Peyer's patch (tissue), 4 donors: ENCODE results near the gene FAT4. TPM values are rescaled to one million over a fixed set of nuclear protein-coding genes. Genes with fewer than 3 reads are reported as not detected.

Experiments
- DNase-seq, 3 donors: peaks; one replicate each; pipeline ENCODE4 v3.0.0-alpha.2; 2017 to 2019
- H3K27ac ChIP-seq, 4 donors: fragments of 200-600 bp; sonication (generic); one replicate each; pipeline ENCODE4 v1.5.1; 2016 to 2019
- H3K27me3 ChIP-seq, 2 donors: fragments of 200-600 bp; sonication (generic); one replicate each; pipeline ENCODE4 v1.5.1; 2019
- H3K36me3 ChIP-seq, 3 donors: fragments of 200-600 bp; sonication (generic); one replicate each; pipeline ENCODE4 v1.5.1; 2016 to 2019
- H3K4me1 ChIP-seq, 4 donors: fragments of 200-600 bp; sonication (generic); one replicate each; pipeline ENCODE4 v1.5.1; 2016 to 2019
- H3K4me3 ChIP-seq, 4 donors: fragments of 200-600 bp; sonication (generic); 1 replicate in 3 of 4; 2 replicates in 1 of 4; pipeline ENCODE4 v1.5.1; 2016 to 2019; ENCODE audit warnings: mild to moderate bottlenecking in 1 of 4
- H3K9me3 ChIP-seq, 4 donors: fragments of 200-600 bp; sonication (generic); one replicate each; pipeline ENCODE4 v1.5.1; 2016 to 2019; ENCODE audit warnings: mild to moderate bottlenecking in 1 of 4
- CTCF ChIP-seq, 6 experiments: fragments of 450-650 bp in 4 of 6; fragments of 200-600 bp in 2 of 6; sonication (generic) in 1 of 6; IDR thresholded peaks; one replicate each; pipeline ENCODE4 v1.5.1; 2017 to 2019; ENCODE audit warnings: antibody characterized with exemption in 6 of 6, mild to moderate bottlenecking in 3 of 6, moderate library complexity in 1 of 6
- POLR2A ChIP-seq, 2 donors: fragments of 450-650 bp; IDR thresholded peaks; one replicate each; pipeline ENCODE4 v1.5.1; 2017; ENCODE audit warnings: antibody characterized with exemption in 2 of 2, mild to moderate bottlenecking in 2 of 2, moderate library complexity in 2 of 2
- total RNA-seq, 4 donors: library from RNA; depleted of rRNA; stranded (reverse); fragments of >200 nt; gene quantifications; one replicate each; pipeline ENCODE4 v1.1.0, GENCODE V29; 2016

The FAT4 gene
- total RNA-seq, 4 donors from 2014 or later, result 1.4 to 11.6 (median 5.7) TPM

- DNase-seq, result no peak
- Histone ChIP-seq H3K4me1 (no peaks in the 10 kb centered on the region), H3K36me3 (no peaks in the 10 kb centered on the region), H3K27me3 (no peaks in the 10 kb centered on the region), H3K4me3 (no peak overlapping the region), H3K9me3 (no peaks in the 10 kb centered on the region), H3K27ac (no peak overlapping the region)
- TF ChIP-seq CTCF (IDR thresholded peaks at IDR 0.05) (no peak), POLR2A (IDR thresholded peaks at IDR 0.05) (no peak)
Observed at GRCh38 chr4:125319311-125319710, 4.6 kb downstream of the FAT4 start.

GRCh38 chr4:125321709-125322365 is 7.1 kb downstream of the FAT4 start:
- Histone ChIP-seq H3K27me3 (no peaks in the 10 kb centered on the region), H3K4me1 (no peaks in the 10 kb centered on the region), H3K27ac (peak overlapping the region in 2 of 4 donors; percentile 18 to 42), H3K9me3 (no peaks in the 10 kb centered on the region), H3K4me3 (peak overlapping the region in 1 of 4 donors; percentile 10), H3K36me3 (no peaks in the 10 kb centered on the region)
- no peak for DNase-seq
- no peak for TF ChIP-seq POLR2A (IDR thresholded peaks at IDR 0.05)
- TF ChIP-seq CTCF (IDR thresholded peaks at IDR 0.05), result no peak

- Histone ChIP-seq H3K9me3 (no peaks in the 10 kb centered on the region), H3K36me3 (no peaks in the 10 kb centered on the region), H3K27me3 (no peaks in the 10 kb centered on the region), H3K4me3 (peak overlapping the region in 1 of 4 donors; percentile 10), H3K4me1 (no peaks in the 10 kb centered on the region), H3K27ac (peak overlapping the region in 2 of 4 donors; percentile 18 to 42)
- no peak for DNase-seq
- no peak for TF ChIP-seq POLR2A (IDR thresholded peaks at IDR 0.05)
Observed at GRCh38 chr4:125322366-125322730, 7.6 kb downstream of the FAT4 start.

GRCh38 chr4:125323654-125324053 is 8.9 kb downstream of the FAT4 start:
- no peak overlapping the region for H3K27ac ChIP-seq
- no peaks in the 10 kb centered on the region for H3K9me3 ChIP-seq
- no peaks in the 10 kb centered on the region for H3K36me3 ChIP-seq
- TF ChIP-seq CTCF (IDR thresholded peaks at IDR 0.05) (no peak), POLR2A (IDR thresholded peaks at IDR 0.05) (no peak)
- no peaks in the 10 kb centered on the region for H3K27me3 ChIP-seq
- DNase-seq, result no peak
- H3K4me3 ChIP-seq, result peak overlapping the region in 1 of 4 donors; percentile 10
- H3K4me1 ChIP-seq, result no peaks in the 10 kb centered on the region

- H3K27me3 ChIP-seq, result no peaks in the 10 kb centered on the region
- TF ChIP-seq POLR2A (IDR thresholded peaks at IDR 0.05) (no peak), CTCF (IDR thresholded peaks at IDR 0.05) (no peak)
Observed at GRCh38 chr4:125325733-125326132, 11.0 kb downstream of the FAT4 start.

GRCh38 chr4:125331116-125331515 is 16.4 kb downstream of the FAT4 start:
- Histone ChIP-seq H3K9me3 (no peaks in the 10 kb centered on the region), H3K4me1 (no peaks in the 10 kb centered on the region), H3K4me3 (no peak overlapping the region), H3K27me3 (no peaks in the 10 kb centered on the region), H3K36me3 (no peaks in the 10 kb centered on the region), H3K27ac (no peak overlapping the region)
- TF ChIP-seq POLR2A (IDR thresholded peaks at IDR 0.05) (no peak), CTCF (IDR thresholded peaks at IDR 0.05) (no peak)
- no peak for DNase-seq

More at GRCh38 chr4:125325733-125326132, 11.0 kb downstream of the FAT4 start:
- H3K36me3 ChIP-seq, result no peaks in the 10 kb centered on the region
- DNase-seq, result no peak
- H3K27ac ChIP-seq, result no peak overlapping the region
- H3K4me3 ChIP-seq, result no peak overlapping the region
- no peaks in the 10 kb centered on the region for H3K9me3 ChIP-seq
- H3K4me1 ChIP-seq, result no peaks in the 10 kb centered on the region
